Measurements from ENCODE around the gene CHD9NB.
"Not testable (repeated sequence)": the region's sequence is repeated elsewhere in the genome, so short reads cannot be mapped to it uniquely, and the experiment has no call there.

Gene CHD9NB

DNA sequence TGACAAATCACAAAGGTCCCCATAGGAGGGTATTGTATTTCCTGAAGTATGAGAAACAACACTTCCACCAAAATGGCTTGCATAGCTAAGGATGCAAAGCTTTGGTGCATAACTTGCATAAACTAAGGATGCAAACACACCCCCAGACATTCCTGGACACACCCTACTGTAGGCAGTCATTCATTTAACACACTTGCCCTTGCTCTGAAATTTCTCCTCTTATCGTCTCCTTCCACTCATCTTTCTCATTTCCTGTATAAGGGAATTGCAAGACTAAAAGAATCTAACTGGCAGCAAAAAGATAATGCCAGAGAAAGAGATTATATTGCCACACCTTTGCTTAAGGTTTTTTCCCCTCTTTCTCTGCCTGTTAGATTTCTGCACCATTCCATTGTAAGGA lies 30.4 kb upstream of the CHD9NB start:
- DNase-seq (ENCODE audit: low spot score) = no peak

DNA sequence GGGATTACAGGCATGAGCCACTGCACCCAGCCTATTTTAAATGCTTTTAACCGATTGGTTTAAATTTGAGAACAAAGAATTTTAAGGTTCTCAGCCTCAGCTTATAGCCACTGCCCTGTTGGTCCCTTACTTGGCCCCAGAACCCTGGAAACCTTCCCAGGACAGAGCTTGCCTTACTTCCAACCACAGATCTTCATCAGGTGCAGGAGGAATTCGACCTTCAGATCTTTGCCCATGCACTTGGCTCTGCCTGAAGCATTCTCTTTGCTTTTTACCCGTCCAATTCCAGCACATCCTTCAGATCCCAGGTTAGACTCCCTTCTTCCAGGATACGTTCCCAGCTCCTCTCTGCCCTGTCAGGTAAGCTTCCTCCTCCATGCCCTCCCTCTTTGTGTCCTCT lies 29.8 kb upstream of the CHD9NB start:
- no peak for DNase-seq (ENCODE audit: low spot score)

DNA sequence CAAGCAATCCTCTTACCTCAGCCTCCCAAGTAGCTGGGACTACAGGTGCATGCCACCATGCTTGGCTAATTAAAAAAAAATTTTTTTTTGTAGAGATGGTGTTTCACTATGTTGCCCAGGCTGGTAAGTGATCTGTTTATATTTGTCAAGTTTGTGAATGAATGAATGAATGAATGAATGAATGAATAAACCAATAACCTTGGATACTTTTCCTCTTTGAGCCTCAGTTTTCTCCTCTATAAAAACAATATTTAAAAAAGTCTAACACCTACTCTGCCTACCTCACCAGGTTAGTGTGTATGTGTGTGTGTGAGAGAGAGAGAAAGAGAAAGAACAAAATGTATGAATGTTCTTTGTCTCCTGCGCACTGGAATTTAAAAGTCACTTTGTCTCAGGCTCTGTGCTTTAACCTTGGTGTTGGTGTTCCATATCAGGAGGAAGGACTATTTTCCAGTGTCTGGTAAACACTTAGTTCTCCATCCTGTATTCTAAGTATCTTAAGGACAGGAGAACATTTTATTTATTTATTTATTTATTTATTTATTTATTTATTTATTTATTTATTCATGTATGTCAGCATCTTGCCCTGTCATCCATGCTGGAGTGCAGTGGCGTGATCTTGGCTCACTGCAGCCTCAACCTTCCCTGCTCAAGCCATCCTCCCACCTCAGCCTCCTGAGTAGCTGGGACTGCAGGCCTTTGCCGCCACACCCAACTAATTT lies 29.1 kb upstream of the CHD9NB start:
- DNase-seq (ENCODE audit: low spot score) = no peak

DNA sequence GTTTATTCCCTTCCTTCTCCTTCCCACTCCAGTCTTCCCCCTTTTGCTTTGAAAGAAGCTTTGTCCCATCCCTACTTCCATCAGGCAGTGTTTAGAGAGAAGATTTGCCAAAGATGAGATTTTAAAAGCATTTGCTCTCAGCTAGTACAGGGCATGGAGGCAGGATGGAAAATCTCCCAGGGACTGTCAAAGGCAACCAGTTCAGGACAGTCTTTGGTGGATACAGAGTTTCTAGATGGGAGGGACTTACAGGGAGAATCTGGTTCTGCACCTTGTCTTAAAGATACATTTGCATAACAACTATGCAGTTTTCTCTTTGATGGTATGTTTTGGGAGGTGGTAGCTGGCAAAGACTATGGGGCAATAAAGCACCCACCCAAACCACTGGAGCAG lies 28.3 kb upstream of the CHD9NB start:
- DNase-seq (ENCODE audit: low spot score) = no peak

DNA sequence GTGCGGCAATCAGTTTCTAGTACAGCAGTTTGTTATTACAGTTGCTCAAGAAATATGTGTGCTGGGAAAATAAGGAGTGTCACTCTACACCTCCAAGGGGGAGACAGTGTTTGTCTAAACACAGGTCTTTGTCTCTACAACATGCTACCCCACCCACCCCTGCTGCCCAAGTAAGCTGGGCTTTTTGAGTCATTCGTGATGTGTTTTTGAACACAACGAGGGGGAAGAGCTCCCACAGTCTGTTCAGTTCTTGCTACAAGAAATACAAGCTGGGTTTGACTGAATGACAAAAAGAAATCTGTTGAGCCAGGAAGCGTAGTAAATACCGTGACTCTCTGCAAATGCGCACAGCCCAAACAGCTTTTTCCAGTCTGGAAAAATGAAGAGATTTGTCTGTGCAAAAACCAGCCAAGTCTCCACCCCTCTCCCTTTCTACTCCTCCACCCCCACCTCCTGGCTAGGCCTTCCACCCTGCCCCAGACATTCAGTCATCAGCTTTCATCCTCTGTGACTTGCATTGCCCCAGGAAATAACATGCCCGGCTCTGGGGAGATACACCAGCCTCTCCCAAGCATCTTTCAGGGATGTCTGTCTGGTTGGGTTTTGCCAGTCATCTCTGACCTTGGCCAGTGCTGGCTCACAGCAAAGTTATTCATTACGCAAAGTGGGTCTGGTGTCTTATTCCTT lies 27.8 kb upstream of the CHD9NB start:
- no peak for DNase-seq (ENCODE audit: low spot score)

DNA sequence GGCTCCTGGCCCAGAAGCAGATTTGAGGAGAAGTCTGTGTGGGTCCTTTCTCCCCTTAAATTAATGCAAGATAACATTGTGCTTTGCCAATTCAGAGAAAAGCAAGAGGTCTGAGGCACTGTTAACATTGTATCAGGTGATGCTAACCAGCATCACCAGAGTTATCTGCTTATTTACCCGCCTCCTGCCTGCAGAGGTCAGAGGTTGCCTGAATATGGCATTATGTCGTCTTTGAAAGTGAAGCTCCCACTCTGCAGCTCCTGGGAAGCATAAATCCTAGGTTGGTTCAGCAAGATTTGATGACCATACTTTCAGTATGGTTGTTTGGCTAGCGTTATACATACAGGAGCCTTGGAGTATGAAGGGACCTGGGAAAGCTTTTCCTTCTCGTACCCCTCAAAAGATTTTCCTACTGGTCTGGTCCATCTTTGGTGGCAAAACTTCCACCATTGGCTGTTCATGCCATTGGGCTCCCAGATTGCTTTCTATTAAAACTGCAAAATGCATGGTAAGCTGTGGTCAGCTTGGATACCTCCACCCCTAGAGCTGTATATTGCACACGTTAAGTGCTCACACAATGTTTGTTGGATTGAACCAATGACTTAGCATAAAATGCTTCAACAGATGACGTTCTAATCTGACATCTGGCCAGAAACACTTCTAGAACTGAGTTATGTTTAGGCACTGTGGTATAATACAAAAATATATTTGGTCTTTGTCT lies 26.2 kb upstream of the CHD9NB start:
- no peak for DNase-seq (ENCODE audit: low spot score)

DNA sequence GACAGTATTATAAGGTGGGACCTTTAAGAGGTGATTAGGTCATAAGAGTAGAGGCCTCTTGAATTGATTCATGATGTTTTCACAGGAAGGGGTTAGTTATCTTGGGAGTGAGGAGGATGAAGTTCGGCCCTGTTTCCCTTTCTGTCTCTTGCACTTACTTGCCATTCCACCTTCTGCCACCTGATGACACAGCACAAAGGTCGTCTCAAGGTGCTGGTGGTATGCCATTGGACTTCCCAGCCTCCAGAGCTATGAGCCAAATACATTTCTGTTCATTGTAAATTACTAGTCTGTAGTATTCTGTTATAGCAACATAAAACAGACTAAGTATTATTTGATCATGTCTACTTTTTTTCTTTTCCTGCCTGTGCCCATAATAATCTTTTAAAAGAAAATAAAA lies 25.6 kb upstream of the CHD9NB start:
- DNase-seq (ENCODE audit: low spot score) = no peak

DNA sequence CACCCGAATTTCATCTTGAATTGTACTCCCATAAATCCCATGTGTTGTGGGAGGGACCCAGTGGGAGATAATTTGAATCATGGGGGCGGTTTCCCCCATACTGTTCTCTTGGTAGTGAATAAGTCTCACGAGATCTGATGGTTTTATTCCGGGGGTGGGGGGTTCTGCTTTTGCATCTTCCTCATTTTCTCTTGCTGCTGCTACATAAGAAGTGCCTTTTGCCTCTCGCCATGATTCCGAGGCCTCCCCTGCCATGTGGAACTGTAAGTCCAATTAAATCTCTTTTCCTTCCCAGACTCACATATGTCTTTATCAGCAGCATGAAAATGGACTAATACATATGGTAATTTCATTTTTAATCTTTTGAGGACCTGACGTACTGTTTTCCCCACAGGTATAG lies 22.8 kb upstream of the CHD9NB start:
- not testable (repeated sequence) for DNase-seq (ENCODE audit: low spot score)

DNA sequence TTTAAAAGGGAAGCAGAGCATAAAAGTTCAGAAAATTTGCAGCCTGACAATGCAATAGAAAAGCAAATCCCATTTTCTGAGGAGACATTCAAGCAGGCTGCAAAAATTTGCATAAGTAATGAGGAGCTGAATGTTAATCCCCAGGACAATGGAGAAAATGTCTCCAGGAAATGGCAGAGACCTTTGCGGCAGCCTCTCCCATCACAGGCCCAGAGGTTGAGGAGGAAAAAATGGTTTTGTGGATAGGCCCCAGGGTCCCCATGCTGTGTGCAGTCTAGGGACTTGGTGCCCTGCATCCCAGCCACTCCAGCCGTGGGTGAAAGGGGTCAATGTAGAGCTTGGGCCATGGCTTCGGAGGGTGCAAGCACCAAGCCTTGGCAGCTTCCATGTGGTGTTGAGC lies 21.6 kb upstream of the CHD9NB start:
- DNase-seq (ENCODE audit: low spot score) = not testable (repeated sequence)

DNA sequence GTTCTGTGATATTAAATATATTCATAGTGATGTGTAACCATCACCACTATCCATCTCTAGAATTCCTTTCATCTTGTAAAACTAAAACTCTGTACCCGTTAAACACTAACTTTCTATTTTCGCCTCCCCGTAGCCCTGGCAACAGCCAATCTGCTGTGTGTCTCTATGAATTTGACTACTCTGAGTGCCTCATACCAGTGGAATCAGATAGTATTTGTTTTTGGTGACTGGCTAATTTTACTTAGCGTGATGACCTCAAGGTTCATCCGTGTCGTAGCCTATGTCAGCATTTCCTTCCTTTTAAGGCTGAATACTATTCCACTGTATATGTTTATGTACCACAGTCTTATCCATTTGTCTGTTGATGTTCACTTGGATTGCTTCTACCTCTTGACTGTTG lies 20.3 kb upstream of the CHD9NB start:
- no peak for DNase-seq (ENCODE audit: low spot score)

DNA sequence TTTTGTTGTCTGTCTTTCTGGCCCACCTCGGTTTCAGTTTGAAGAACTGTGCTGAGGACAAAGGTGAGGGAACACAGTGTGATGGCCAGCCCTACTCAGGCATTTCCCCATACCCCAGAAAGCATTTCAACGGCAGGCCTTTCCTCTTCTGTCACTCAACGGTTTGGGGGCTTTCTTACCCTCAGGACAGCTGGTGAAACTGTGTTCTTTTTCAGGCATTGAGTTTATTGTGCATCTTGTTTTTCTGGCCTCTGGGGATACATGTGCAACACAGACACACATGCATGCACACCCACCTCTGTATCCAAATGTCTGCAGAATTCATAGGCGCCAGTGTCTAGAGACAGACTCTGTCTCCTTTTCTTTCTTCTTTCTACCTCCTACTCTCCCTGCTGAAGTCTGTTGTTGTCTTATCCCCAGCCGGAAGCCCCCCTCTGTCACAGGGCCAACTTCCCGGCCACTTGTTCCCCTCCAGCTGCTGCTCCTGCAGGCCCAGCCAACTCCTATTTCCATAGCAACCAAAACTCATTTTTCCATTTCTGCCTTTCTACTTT lies 19.1 kb upstream of the CHD9NB start:
- DNase-seq (ENCODE audit: low spot score) = no peak

DNA sequence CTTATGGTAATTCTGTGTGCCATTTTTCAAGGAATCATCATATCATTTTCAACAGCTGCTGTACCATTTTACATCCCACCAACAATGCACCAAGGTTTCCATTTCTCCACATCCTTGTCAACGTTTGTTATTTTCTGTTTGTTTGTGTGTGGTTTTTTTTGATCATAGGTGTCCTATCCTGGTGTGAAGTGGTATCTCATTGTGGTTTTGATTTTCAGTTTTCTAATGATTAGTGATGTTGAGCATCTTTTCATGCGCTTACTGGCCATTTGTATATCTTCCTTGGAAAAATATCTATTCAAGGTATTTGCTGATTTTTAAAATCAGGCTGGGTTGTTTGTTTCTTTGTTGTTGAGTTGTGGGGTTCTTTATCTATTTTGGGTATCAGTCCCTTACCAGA lies 17.1 kb upstream of the CHD9NB start:
- DNase-seq (ENCODE audit: low spot score) = no peak

DNA sequence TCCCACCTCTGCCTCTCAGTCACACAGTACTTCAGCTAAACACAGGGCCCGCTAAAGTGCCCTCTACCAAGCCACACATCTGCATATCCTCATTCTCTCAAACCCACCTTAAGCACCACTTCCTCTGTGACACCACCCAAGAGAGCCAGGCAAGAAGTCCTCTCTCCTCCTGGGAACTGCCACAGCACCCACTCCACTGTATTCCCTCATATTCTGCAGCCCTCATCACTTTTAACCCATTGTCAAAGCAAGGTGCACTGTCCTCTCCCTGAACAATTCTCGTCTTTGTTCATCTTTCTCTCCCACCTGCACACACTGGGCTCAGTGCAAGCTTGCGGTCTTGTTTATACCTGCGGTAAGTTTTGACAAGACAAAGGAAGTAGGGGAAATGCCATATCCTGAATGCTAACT lies 15.7 kb upstream of the CHD9NB start:
- peak; percentile 7 for DNase-seq (ENCODE audit: low spot score)

DNA sequence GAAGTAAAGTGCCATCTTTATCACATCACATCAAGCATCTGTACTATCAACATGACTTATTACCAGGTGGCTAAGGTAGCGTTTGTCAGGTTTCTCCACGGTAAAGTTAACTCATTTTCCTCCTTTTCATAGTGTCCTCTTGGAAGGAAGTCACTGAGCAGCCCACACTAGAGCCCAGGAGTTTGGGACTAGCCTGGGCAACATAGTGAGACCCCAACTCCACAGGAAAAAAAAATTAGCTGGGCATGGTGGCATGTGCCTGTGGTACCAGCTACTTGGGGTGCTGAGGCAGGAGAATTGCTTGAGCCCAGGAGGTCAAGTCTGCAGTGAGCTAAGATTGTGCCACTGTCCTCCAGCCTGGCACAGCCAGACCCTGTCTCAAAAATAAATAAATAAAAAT lies 15.0 kb upstream of the CHD9NB start:
- DNase-seq (ENCODE audit: low spot score) = no peak

DNA sequence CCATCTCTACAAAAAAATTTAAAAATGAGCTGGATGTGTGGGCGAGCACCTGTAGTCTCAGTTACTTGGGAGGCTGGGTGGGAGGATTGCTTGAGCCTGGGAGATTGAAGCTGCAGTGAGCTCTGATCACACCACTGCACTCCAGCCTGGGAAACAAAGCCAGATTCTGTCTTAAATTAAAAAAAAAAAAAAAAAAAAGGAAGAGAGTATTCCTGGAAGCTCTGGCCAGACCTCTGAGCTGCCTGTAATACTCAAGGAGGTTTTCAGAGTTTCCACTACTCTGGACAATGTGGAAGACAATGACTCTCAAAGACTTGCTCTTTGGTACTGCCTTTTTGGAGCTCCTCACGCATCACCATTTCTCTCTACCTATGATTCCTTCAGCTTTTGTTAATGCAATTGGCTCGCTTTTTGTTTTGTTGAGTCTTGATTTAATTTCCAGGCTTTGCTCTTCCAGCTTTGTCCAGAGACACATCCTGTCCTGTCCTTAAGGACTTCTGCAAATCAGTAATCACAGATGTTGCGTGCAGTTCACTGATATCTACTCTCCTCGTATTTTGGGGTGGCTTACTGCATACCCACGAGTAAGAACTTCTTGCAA lies 12.9 kb upstream of the CHD9NB start:
- no peak for DNase-seq (ENCODE audit: low spot score)

DNA sequence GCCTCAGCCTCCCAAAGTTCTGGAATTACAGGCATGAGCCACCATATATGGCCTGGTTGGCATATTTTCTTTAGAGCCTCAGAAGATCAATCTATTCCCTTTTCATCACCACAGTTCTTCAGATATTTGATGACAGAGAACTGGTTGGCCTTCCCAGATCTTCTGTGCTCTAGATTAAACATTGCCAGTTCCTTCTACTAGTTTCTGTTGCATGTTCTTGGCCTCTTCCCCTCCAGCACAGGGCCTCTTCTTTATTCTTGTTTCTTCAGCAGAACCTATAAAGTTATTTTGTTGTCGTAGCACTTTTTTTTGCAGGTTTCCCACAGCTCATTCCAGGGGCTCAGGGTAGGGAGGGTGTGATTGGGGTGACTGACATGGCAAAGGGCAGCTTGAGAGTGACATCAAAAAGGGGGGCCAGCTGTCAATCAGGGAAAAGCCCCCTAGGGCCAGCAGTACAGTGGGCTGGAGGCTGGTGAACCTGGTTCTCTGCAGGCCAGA lies 11.4 kb upstream of the CHD9NB start:
- DNase-seq (ENCODE audit: low spot score) = no peak

DNA sequence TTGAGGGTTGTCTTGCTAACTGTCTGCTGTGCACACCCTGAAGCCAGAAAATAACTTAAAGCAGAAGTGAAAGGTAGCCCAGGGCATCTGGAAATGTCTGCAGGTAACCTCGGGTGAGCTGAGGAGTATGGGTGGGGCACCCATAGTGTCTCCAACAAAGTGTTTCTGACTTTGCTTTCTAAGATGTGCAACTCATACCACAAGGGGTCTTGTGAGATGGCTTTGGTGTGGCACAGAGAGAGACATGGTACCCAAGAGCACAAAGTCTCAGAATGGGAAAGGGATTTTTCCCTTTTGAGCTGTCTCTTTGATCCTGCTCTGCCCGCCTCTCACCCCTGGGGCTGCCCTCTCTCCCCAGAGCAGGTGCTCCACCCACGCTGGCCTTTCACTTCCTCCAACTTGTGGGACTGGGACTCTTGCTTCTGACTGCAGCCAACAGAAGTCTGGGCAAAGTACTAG lies 9.0 kb upstream of the CHD9NB start:
- peak; percentile 11 for DNase-seq (ENCODE audit: low spot score)

DNA sequence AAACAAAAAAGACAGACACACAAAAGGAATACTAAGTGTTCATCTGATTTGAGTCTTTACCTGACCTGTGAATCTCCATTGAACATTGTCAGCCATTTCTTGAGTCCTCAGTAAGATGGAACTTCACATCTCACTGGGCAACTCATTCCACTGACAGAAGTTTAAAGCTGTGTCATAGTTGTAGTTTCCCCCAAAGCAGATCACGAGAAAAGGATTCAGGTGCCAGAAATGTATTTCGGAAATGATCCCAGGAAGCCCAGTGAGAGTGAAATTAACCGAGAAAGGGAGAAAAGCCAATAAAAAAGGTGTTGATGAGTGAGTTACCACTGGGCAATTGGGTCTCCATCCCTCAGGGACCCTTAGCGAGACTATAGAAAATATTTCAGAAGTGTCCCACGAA lies 8.6 kb upstream of the CHD9NB start:
- no peak for DNase-seq (ENCODE audit: low spot score)

DNA sequence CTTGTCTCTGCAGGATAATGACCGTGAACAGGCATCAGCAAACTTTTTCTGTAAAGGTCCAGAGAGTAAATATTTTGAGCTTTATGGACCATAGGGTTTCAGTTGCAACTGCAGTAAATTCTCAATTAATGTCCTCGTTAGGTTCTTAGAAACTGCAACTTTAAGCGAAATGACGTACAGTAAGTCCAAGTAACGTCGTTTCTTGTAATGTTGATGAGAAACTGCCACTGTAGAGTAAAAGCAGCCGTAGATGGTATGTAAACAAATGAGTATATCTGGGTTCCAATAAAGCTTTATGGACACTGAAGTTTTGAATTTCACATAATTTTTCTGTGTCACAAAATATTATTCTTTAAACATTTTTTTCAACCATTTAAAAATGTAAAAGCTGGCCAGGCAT lies 7.0 kb upstream of the CHD9NB start:
- no peak for DNase-seq (ENCODE audit: low spot score)

DNA sequence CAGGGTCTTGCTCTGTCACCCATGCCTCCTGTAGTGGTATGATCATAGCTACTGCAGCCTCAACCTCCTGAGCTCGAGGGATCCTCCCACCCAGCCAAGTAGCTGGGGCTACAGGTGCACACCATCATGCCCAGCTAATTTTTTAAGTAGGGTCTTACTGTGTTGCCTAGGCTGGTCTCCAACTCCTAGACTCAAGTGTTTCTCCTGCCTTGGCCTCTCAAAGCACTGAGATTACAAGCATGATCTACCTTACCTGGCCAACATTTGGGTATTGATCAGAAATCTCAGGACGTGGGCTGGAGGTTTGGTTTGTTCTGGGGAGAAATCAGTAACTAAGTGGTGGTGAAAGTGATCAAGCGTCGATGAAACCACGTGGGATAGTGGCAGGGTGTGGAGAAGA lies 6.2 kb upstream of the CHD9NB start:
- no peak for DNase-seq (ENCODE audit: low spot score)

DNA sequence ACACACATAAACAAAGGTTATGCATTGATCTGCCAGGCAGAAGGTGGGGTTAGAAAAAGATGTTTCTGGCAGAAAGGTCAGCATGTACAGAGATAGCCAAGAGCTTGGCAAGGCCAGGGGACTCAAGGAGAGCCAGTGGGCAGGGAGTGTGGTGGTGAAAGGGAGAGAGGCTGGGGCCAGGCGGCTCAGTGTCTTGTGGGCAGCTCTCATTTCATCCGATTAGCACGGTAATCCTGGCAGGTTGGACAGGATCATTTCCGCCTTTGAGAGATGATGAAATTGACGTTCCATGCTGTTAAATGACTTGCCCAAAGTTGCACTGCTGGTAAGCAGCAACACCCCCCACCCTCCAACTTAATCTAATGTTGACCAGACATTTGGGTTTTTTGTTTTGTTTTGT lies 5.7 kb upstream of the CHD9NB start:
- no peak for DNase-seq (ENCODE audit: low spot score)

DNA sequence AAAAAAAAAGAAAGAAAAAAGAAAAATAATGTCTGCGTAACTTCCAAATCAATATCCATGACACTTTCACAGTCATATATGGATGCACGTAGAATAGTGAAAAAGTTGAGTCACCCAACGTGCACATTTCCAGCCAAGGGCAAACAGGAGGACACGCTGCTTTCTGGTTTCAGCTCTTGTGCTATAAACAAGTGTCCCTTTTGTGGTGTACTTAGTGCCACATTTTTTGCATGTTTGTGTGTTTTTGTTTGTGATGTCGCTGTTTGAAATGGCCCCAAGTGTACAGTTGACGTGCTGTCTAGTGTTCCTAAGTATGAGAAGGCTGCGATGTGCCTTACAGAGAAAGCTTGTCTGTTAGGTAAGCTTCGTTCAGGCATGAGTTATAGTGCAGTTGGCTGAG lies 5.0 kb upstream of the CHD9NB start:
- DNase-seq (ENCODE audit: low spot score) = no peak

Measured in CD4-positive, alpha-beta T cell treated with Interleukin-6 at 100 ng/mL for 8 hours (primary cell).